Urinary bladder (tissue), 4 donors: ENCODE measurements around the gene PAGE4. TPM values are rescaled to one million over a fixed set of nuclear protein-coding genes. Genes with fewer than 3 reads are reported as not detected.

Experiments used
- DNase-seq: peaks from one replicate; pipeline ENCODE4 v3.0.0-alpha.2; 2015; ENCODE audit errors: extremely low spot score
- H3K27ac ChIP-seq: one replicate; pipeline ENCODE4 v1.5.1; 2013; ENCODE audit warnings: low read depth, mild to moderate bottlenecking, moderate library complexity
- H3K36me3 ChIP-seq: one replicate; pipeline ENCODE4 v1.6.1; 2013; ENCODE audit warnings: mild to moderate bottlenecking, moderate library complexity; ENCODE audit not compliant: insufficient read depth
- H3K4me1 ChIP-seq: one replicate; pipeline ENCODE4 v1.6.1; 2013; ENCODE audit warnings: mild to moderate bottlenecking, moderate library complexity; ENCODE audit not compliant: insufficient read depth
- H3K4me3 ChIP-seq: one replicate; pipeline ENCODE4 v1.5.1; 2013; ENCODE audit warnings: low read depth, low read length
- WGBS: extraction: QIAGEN DNeasy Blood & Tissue Kit; methylation state at CpG from one replicate; pipeline ENCODE4 v1.1.7; 2013; 5-methylcytosine and 5-hydroxymethylcytosine counted together
- polyA plus RNA-seq: library from polyadenylated mRNA; stranded (reverse); fragments of 200-250 nt; gene quantifications from one replicate; pipeline ENCODE4 v1.2.3, GENCODE V29; 2013
- total RNA-seq: library from RNA; depleted of rRNA; stranded (reverse); fragments of >200 nt; gene quantifications from one replicate; pipeline ENCODE4 v1.2.3, GENCODE V29; 2014
- donor health status: healthy with polysubstance abuse.
- donor health status: healthy.

The PAGE4 gene, protein sequence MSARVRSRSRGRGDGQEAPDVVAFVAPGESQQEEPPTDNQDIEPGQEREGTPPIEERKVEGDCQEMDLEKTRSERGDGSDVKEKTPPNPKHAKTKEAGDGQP
- 13.3 TPM for total RNA-seq
- not detected for polyA plus RNA-seq

DNA sequence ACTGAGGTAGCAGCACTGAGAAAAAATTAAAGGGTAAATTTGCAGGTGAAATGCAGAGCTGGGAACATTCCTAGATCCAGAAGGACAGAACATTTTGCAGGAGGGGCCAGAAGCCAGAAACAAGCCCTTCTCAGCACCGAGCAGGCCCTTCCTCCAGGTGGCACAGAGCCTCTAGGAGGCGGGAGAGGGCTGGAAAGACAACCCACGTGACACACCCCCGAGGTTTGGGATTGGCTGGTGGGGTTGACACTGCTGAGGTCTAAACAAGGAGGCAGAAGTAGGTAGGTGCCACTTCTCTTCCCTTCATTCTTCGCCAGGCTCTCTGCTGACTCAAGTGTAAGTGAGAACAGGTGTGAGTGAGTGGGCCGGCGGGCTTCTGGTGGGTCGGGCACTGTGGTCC, at the start of gene PAGE4:
PAGE4 (plus strand) TSS at position 288 of the 400 bp plus-strand sequence. CDS start 1,126 bp downstream, outside the sequence.
- DNase-seq: no peak
- no peaks in the 10 kb centered on the region for H3K36me3 ChIP-seq
- WGBS: 90% methylated on average over 8 of the region's 8 CpGs
- H3K27ac ChIP-seq: no peak within 1 kb of the TSS
- no peaks in the 10 kb centered on the region for H3K4me1 ChIP-seq
- H3K4me3 ChIP-seq: no peak within 1 kb of the TSS

DNA sequence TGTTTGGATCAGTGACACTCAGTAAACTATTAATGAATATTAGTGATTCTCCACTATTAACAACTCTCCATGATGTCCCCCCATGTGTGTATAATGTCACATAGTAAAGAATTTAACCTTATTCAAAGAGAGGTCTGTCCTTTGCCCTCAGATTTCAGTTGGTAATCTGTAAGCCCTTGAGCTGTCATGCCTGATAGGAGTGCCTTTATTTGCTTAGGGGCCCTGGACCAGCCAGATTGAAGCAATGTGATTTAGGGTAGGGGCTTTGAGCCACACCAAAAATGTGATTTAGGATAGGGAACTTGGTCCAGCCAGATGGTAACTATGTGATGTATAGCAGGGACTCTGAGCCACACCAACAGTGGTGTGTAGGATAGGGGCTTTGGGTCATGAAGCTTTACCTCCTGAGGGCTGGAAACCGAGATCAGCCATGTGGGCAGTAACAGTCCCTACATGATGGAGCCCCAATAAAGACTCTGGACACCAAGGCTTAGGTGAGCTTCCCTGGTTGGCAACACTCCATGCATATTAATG, 44.3 kb upstream of the PAGE4 start:
- no peak for DNase-seq
- 86% methylated on average over 1 of the region's 1 CpG for WGBS
- H3K36me3 ChIP-seq: no peaks in the 10 kb centered on the region
- no peak overlapping the region for H3K27ac ChIP-seq
- H3K4me1 ChIP-seq: no peaks in the 10 kb centered on the region
- H3K4me3 ChIP-seq: no peak overlapping the region

DNA sequence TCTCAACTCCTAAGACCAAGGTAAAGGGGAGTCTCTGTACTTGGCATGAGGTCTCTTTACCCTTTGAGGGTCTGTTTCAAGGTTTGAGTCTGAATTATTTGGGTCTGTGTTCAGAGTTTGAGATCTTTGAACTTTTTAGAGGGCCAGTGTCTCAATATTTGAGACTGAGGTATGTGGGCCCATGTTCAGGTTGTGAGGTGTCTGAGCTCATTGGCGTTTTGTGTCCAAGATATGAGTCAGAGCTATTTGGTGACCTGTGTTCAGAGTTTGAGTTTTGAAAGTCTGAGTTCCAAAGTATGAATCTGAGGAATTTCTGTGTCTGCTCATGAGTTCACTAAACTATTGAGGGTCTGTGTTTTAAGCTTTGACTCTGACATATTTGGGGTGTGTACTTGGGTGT, 36.7 kb upstream of the PAGE4 start:
- WGBS: 63% methylated on average over 1 of the region's 1 CpG
- Histone ChIP-seq H3K27ac (no peak overlapping the region), H3K36me3 (no peaks in the 10 kb centered on the region), H3K4me1 (no peaks in the 10 kb centered on the region), H3K4me3 (no peak overlapping the region)
- DNase-seq: no peak

DNA sequence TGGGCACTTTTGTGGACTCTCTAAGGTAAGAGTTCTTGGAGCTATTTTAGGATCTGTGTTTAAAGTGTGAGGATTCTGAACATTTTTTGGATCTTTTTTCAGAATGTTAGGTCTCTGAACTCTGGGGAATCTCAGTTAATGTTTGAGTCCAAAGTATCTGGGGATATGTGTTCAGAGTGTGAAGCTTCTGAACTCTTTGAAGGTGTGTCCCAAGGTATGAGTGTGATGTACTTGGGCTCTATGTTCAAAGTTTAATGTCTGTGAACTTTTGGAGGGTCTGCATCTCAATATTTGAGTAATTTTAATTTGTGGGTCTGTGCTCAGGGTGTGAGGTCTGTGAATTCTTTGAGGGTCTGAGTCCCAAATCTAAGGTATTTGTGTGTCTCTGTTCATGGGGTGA, 35.4 kb upstream of the PAGE4 start:
- H3K4me1 ChIP-seq: no peaks in the 10 kb centered on the region
- H3K27ac ChIP-seq: no peak overlapping the region
- no peak overlapping the region for H3K4me3 ChIP-seq
- no peak for DNase-seq
- H3K36me3 ChIP-seq: no peaks in the 10 kb centered on the region

DNA sequence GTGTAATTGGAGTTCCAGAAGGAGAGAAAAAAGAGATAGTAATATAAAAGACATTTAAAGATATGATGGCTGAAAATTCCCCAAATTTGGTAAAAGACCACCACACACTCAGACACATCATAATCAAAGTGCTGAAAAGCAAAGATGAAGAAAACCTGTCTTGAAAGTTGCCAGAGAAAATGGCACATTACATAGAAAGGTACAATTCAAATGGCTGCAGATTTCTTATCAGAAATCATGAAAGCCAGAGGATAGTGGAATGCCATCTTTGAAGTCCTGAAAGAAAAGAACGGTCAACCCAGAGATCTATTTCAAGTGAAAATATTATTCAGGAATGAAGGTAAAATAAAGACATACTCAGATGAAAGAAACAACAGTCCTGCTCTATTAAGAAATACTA, 29.3 kb upstream of the PAGE4 start:
- Histone ChIP-seq H3K36me3 (no peaks in the 10 kb centered on the region), H3K27ac (no peak overlapping the region), H3K4me3 (no peak overlapping the region), H3K4me1 (no peaks in the 10 kb centered on the region)
- DNase-seq: no peak
- WGBS: 94% methylated on average over 1 of the region's 1 CpG

DNA sequence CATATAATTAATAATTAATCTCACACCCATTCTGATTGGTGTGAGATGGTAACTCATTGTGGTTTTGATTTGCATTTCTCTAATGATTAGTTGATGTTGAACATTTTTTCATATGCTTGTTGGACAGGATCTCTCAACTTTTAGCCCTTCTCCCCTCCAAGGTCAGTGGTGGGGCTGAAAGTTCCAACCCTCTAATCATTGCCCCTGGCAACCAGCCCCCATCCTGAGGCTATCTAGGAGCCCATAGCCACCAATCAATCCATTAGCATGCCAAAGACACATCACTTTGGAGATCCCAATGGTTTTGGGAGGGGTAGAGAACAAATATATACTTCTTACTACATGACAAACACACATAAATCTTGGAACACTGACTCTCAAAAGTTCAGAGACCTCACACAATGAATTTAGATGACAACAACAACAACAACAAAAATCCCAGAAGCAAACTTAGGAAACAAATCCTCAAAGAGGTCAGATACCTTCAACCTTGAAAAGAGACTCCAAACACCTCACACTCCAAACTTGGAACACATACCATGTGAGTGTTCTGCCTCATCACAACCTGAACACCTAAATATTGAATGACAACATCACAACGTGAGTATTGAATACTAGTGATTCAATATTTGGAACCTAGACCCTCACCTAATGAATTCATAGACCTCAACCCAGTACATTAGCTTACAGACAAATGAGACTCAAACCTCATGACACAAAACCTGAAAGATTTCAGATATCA, 19.0 kb upstream of the PAGE4 start:
- no peaks in the 10 kb centered on the region for H3K36me3 ChIP-seq
- no peak for DNase-seq
- H3K4me3 ChIP-seq: no peak overlapping the region
- WGBS: 79% methylated on average over 1 of the region's 1 CpG
- H3K4me1 ChIP-seq: no peaks in the 10 kb centered on the region
- no peak overlapping the region for H3K27ac ChIP-seq

DNA sequence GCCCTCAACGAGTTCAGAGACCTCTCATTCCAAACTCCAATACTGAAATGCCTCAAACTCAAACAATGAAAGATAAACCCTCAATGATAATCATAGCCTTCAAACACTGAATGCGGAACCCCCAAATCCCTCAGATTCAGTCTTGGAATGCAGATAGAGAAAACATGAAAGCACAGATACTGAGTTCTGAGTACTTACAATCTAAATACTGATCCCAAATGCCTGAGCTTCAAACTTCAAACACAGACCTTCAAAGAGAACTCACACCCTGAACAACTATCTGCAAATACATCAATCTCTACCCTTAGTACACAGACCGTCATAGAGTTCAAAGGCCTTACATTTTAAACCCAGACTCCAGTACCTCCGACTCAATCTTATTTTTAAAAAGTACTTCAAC, 16.9 kb upstream of the PAGE4 start:
- Histone ChIP-seq H3K4me3 (no peak overlapping the region), H3K36me3 (no peaks in the 10 kb centered on the region), H3K27ac (no peak overlapping the region), H3K4me1 (no peaks in the 10 kb centered on the region)
- DNase-seq: no peak
- 37% methylated on average over 4 of the region's 4 CpGs for WGBS

DNA sequence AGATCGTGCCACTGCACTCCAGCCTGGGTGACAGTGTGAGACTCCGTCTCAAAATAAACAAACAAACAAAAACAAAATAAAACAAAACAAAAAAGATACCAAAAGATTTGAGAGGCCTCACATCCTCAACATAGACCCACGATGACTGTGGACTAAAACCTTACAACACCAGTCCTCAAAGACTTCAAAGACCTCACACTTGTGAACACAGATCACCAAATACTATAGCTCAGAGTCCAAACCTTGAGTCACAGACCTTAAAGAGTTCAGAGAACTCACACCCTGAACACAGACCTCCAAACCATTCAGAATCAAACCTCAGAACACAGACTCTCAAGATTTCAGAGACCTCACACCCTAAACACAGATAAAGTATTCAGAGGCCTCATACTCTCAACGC, 12.7 kb upstream of the PAGE4 start:
- no peaks in the 10 kb centered on the region for H3K36me3 ChIP-seq
- H3K4me3 ChIP-seq: no peak overlapping the region
- 93% methylated on average over 4 of the region's 4 CpGs for WGBS
- no peak overlapping the region for H3K27ac ChIP-seq
- no peaks in the 10 kb centered on the region for H3K4me1 ChIP-seq
- DNase-seq: no peak

DNA sequence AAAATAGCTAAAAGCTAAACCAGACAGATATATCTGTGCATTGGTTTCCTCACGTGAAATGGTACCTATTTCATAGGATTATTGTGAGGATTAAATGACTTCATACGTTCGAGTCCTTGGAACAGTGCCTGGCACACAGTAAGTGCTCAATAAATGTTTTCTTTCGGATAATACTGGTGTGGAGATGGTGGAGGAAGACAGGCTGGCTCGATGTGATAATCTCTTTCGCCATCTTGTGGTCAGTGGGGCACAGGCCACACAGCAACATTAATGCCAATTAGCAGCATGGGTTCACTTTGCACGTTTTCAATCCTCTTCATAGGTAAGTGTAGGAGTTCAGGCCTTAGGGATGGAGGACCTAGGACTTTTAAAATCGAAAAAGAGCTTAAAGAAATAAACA, 9.3 kb downstream of the PAGE4 start:
- Histone ChIP-seq H3K27ac (no peak overlapping the region), H3K4me3 (no peak overlapping the region), H3K4me1 (no peaks in the 10 kb centered on the region), H3K36me3 (no peaks in the 10 kb centered on the region)
- no peak for DNase-seq
- 10% methylated on average over 8 of the region's 8 CpGs for WGBS

DNA sequence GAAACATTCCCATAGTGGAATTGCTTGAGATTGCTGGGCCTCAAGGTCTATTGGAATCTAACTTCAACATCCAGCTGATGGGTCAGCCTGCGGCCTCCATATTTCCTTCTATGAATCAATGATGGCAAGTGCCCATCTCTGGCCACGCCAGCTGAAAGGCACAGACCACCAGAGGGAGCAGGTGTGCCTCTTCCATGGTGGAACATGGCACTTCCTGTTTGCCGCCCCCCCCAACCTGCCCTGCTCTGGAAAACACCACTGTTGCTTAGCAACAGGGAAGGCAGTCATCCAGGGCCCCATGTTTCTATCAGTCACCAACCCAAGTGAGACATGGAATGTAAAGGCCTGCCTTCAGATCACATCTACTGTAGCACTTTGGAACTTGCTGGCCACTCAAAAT, 11.6 kb downstream of the PAGE4 start:
- WGBS: 50% methylated on average over 3 of the region's 3 CpGs
- no peak for DNase-seq
- Histone ChIP-seq H3K4me3 (no peak overlapping the region), H3K4me1 (no peaks in the 10 kb centered on the region), H3K36me3 (no peaks in the 10 kb centered on the region), H3K27ac (no peak overlapping the region)

DNA sequence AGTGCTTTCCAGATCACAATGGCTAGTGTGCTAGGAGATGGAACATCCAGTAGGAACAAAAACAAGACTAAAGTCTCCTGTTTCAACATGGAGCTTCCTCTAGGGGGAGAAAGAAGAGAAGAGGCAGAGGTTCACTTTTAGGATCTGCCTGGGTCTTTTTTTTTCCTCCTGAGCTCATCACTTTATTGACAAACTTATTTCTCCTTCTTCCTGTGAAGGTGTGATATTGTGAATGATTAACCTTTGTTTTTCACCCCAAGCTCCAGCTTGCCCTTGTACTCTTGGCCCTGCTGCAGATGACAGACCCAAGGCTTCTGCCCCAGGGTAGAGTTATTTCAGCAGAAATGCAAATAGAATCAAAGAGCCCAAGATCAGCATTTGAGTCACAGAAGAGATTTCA, 13.5 kb downstream of the PAGE4 start:
- no peaks in the 10 kb centered on the region for H3K36me3 ChIP-seq

DNA sequence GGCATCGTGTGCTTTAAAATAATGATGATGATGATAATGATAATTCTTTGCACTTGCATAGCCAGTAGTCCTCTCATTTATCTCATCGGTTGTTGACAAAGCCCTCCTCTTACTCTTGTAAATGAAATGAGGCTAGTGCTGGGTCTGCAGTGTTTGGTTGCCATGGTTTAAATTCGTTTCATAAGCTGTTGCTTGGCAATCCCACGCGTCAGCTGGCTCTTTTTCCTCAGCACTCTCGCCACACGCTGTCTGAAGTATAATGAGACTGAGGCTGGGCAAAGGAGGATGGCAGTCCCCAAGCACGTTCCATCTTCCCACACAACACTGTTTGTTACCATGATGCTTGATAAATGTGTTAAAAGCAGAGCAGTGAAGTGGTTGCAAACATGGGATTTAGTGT, 15.5 kb downstream of the PAGE4 start:
- 35% methylated on average over 8 of the region's 8 CpGs for WGBS
- H3K36me3 ChIP-seq: no peaks in the 10 kb centered on the region
- no peaks in the 10 kb centered on the region for H3K4me1 ChIP-seq
- no peak for DNase-seq
- H3K4me3 ChIP-seq: no peak overlapping the region
- H3K27ac ChIP-seq: no peak overlapping the region

More for the DNA sequence above, 13.5 kb downstream of the PAGE4 start:
- Histone ChIP-seq H3K4me1 (no peaks in the 10 kb centered on the region), H3K27ac (no peak overlapping the region), H3K4me3 (no peak overlapping the region)
- no peak for DNase-seq

DNA sequence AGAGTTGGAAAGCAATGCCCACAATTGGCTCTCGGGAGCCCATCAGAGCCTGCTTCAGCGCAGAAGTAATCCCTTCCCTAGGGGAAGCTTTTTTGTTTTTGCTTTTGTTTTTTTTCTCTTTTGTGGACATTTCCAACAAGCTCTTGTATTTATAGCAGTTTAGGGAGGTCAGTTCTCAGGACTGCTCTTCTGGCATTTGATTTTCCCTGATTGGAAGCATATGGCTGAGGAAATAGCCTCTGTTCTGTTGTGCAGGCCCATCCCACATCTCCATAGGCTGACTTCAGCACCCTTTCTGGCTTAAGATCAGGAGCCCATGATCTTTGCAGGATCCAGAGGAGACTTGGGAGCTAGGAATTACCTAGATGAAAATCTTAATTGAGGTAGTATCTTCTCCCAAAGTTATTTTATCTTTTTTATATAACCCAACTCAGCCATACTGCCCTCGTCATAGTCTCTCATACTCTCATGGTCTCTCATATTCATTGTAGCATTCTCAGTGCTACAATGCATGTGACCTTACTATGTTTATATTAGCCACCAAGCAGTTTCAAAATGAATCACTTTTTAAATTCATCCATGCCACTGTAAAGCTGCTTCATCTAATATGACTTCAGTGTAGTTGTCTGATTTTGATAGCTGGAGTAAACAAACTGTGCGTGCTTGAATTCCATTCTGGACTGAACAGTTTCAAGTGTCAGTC, 16.7 kb downstream of the PAGE4 start:
- DNase-seq: no peak
- no peaks in the 10 kb centered on the region for H3K36me3 ChIP-seq
- no peaks in the 10 kb centered on the region for H3K4me1 ChIP-seq
- 64% methylated on average over 4 of the region's 4 CpGs for WGBS
- no peak overlapping the region for H3K4me3 ChIP-seq
- no peak overlapping the region for H3K27ac ChIP-seq

DNA sequence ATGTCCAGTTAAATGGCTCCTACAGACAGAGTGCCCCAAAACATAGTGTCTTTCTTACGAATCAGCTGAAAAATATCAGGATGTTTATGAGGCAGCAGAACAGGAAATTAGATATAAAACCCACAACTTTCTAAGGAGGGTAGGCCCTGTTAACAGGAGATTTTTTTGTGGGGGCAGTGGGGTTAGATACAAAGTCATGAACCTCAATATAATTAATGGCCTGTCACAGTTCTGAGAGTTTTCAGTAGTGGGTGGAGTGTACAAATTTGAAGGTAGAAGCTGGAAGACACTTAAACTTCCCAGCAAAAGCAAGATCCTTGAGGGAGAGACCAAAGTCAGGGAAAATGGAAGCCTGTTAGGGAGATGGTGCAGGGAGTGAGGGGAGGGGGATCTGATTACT, 17.4 kb downstream of the PAGE4 start:
- Histone ChIP-seq H3K4me3 (no peak overlapping the region), H3K4me1 (no peaks in the 10 kb centered on the region), H3K27ac (no peak overlapping the region), H3K36me3 (no peaks in the 10 kb centered on the region)
- no peak for DNase-seq
- WGBS: 50% methylated on average over 1 of the region's 1 CpG
